NCI-H2029 (cell line): ENCODE data around the gene PKNOX1.
"Not testable (repeated sequence)": the region's sequence is repeated elsewhere in the genome, so short reads cannot be mapped to it uniquely, and the experiment has no call there.

Source experiments
- DNase-seq: peaks from one replicate; lab custom pipeline; 2025; lab: John Stamatoyannopoulos, UW

PKNOX1 gene

DNA sequence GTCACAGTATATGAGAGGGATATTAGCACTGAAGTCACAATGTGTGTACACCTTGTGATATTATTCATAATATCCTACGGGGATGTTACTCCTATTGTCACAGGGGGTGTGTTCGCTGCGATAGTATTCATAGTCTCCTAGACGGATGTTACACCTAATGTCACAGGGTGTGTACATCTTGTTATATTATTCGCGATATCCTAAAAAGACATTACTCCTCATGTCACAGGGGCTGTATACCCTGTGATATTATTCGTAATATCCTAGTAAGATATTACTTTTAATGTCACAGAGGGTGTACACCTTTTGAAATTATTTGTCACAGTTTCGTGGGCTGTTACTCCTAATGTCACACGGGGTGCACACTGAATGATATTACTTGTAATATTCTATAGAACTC, 23.2 kb upstream of the PKNOX1 start:
- not testable (repeated sequence) for DNase-seq

DNA sequence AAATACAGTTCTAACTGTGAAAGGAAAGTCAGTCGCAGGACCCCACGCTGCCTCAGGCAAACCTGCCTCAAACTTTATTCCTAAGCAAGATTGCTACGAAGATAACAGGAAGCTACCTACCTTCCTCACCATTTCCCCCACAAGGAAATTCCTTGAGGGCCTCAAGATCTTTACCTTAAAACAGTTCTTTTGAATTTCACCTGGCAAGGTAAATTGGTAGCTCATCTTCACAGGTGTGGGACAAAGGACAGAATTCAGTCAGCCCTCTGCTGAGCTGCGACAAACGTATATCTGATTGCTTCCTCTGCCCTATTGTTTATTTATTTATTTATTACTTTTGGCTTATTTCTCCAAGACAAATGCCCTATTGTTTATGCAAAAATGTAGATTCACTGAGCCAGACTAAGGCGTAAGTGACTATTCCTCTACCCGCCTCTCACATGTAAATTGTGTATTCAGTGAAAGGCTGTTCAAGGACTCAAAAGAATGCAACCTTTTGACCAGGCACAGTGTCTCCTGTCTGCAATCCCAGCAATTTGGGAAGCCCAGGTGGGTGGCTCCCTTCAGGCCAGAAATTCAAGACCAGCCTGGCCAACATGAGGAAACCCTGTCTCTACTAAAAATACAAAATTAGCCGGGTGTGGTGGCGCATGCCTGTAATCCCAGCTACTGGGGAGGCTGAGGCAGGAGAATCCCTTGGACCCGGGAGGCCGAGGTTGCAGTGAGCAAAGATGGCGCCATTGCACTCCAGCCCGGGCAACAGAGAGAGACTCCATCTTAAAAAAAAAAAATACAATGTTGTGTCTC, 17.3 kb upstream of the PKNOX1 start:
- no peak for DNase-seq

DNA sequence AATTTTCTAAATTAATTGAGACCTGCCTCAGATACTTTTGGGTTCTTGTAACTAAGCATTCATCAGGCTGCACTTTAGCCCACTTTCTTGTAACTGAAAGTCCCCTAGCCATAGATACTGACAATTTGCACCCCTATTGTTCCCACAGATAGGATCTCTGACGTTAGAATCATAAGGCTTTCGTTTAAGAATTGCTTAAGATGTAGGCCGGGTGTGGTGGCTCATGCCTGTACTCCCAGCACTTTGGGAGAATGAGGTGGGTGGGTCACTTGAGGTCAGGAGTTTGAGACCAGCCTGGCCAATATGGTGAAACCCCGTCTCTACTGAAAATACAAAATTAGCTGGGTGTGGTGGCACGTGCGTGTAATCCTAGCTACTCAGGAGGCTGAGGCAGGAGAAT, 16.2 kb upstream of the PKNOX1 start:
- not testable (repeated sequence) for DNase-seq

GRCh38 chr21:42959728-42960127, 14.6 kb upstream of the PKNOX1 start:
- DNase-seq: no peak

- DNase-seq: no peak
Observed at GRCh38 chr21:42962380-42963007, 11.9 kb upstream of the PKNOX1 start.

GRCh38 chr21:42964086-42964485, 10.3 kb upstream of the PKNOX1 start:
- no peak for DNase-seq

DNA sequence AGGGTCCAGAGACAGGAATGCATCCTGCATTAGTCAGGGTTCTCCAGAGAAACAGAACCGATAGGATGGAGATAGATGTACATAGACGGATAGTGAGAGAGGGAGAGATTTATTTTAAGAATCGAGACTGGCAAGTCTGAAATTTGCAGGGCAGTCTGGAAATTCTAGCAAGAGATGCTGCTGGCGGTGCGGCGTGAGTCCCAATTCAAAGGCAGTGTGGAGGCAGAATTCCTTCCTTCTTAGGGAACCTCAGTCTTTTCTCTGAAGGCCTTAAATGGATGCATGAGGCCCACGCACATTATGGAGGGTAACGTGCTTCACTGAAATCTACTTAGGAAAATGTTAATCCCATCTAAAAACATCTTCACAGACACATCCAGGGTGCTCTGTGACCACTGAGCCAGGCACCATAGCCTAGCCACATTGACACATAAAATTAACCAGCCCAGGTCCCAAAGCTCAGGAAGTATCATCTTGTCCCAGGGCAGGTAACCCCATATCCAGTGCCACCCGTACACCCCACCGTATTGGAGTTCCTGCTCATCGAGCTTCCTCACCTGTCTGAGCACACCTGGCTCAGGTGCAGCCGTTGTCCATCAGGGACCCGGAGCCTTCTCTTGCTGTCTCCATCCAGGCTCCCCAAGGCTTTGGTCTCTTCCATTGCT, 9.7 kb upstream of the PKNOX1 start:
- DNase-seq: no peak

GRCh38 chr21:42965211-42965560, 9.2 kb upstream of the PKNOX1 start:
- DNase-seq: no peak

GRCh38 chr21:42967616-42968015, 6.7 kb upstream of the PKNOX1 start:
- DNase-seq: not testable (repeated sequence)

- no peak for DNase-seq
Observed at GRCh38 chr21:42969193-42969600, 5.2 kb upstream of the PKNOX1 start.

DNA sequence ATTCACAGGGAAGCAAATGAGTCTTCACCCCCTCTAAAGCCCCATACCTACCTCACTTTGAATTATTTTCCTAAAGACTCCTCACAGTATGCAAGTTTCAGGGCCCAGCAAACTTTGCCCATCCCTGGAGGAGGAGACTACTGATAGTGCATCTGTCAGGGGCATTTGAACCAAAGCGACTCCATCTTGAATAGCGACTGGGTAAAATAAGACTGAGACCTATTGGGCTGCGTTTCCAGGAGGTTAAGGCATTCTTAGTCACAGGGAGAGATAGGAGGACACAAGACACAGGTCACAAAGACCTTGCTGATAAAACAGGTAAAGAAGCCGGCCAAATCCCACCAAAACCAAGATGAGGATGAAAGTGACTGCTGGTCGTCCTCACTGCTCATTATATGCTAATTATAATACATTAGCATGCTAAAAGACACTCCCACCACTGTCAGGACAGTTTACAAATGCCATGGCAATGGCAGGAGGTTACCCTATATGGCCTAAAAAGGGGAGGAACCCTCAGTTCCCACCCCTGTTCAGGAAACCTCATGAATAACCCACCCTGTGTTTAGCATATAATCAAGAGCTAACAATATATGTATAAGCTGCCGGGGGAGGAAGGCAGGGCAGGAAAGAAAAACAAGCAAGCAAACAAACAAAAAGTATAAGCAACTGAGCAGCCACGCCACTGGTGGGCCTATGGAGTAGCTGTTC, 3.3 kb upstream of the PKNOX1 start:
- no peak for DNase-seq

DNA sequence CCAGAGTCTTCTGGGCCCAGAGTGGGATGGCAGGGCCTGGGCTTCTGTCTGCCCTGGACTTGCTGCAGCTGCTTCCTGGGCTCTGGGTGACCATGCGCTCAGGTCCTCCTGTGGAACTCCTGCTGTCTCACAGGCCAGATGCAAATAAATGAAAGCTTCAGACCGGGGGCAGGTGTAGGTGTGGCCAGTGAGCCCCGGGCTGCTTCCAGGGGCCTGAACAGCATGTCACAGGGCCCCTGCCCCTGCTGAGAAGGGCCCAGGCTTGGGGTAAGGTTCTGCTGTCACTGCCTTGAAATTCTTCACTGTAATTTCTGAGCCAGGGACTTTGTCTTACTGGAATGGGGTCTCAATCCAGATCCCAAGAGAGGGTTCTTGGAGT, 2.5 kb upstream of the PKNOX1 start:
- no peak for DNase-seq

- no peak for DNase-seq
Observed at GRCh38 chr21:42973309-42973990, 912 bp upstream of the PKNOX1 start.

GRCh38 chr21:42974832-42975820, 764 bp downstream of the PKNOX1 start:
- peak; percentile 30 for DNase-seq

GRCh38 chr21:42975886-42976608, 1.7 kb downstream of the PKNOX1 start:
- DNase-seq: no peak

GRCh38 chr21:42980312-42981213, 6.2 kb downstream of the PKNOX1 start:
- no peak for DNase-seq

GRCh38 chr21:42981214-42981523, 6.8 kb downstream of the PKNOX1 start:
- peak; percentile 29 for DNase-seq

DNA sequence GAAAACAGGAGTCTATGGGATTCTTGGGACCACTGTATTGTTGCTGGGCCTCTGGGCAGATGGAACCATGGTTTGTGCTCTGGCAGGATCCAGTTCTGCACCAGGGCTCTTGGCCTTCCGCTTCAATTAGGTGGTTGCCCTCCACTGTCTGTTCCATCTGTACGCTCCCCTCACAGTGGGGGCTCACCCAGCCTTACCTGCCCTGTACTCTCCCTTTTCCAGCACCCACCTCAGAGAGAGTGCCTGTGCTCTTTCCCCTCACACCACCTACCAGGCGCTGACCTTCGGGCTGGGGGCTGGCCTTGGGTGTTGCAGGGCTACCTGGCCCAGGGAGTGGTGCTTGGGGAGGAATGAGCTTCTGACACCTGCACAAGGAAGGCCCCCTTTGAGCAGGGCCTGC, 7.5 kb downstream of the PKNOX1 start:
- no peak for DNase-seq

- DNase-seq: no peak
Observed at GRCh38 chr21:42983103-42983502, 8.7 kb downstream of the PKNOX1 start.
